Duodenal mucosa (tissue), 2 donors: ENCODE results near the gene PCSK7.

Experiments
- H3K27ac ChIP-seq: one replicate; pipeline ENCODE4 v1.7.0; 2013; ENCODE audit warnings: low read depth, low read length
- H3K27me3 ChIP-seq, 2 donors: one replicate each; pipeline ENCODE4 v1.7.0; 2013; ENCODE audit warnings: low read length in 2 of 2, control low read depth in 1 of 2; ENCODE audit not compliant: insufficient read depth in 2 of 2, control insufficient read depth in 1 of 2
- H3K36me3 ChIP-seq, 2 donors: one replicate each; pipeline ENCODE4 v1.7.0; 2013; ENCODE audit warnings: low read length in 2 of 2, control low read depth in 1 of 2; ENCODE audit not compliant: insufficient read depth in 2 of 2, control insufficient read depth in 1 of 2
- H3K4me1 ChIP-seq, 2 donors: one replicate each; pipeline ENCODE4 v1.7.0; 2013; ENCODE audit warnings: low read length in 2 of 2, control low read depth in 1 of 2; ENCODE audit not compliant: insufficient read depth in 2 of 2, control insufficient read depth in 1 of 2
- H3K4me3 ChIP-seq, 2 donors: one replicate each; pipeline ENCODE4 v1.7.0; 2013; ENCODE audit warnings: low read length in 2 of 2, low read depth in 1 of 2
- H3K9ac ChIP-seq, 2 donors: one replicate each; pipeline ENCODE4 v1.7.0; 2013; ENCODE audit warnings: low read length in 2 of 2, low read depth in 1 of 2
- H3K9me3 ChIP-seq, 2 donors: one replicate each; pipeline ENCODE4 v1.7.0; 2013; ENCODE audit warnings: low read length in 2 of 2, control low read depth in 1 of 2; ENCODE audit not compliant: control insufficient read depth in 1 of 2

The PCSK7 gene

DNA sequence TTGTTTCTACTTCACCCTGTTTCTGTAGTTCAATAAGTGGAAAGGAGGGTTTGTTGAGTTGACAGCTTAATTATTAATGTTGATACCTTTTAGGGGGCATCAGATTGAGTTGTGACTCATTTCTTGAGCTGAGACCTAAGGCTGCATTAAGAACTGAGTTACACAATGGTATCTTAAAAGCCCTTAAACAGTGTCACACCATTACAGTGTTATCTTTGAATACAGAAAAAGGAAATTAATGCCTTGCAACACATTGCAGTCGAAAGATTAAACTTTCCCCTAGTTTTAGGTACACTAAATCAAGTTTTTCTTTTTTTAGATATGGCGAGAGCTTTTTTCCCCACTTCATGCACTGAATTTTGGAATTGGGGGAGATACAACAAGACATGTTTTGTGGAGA lies 71.0 kb downstream of the PCSK7 start:
- no peak overlapping the region for H3K9ac ChIP-seq
- H3K27me3 ChIP-seq, result no peaks in the 10 kb centered on the region
- H3K4me1 ChIP-seq, result no peaks in the 10 kb centered on the region
- H3K27ac ChIP-seq, result no peak overlapping the region
- H3K9me3 ChIP-seq, result no peaks in the 10 kb centered on the region
- H3K4me3 ChIP-seq, result no peak overlapping the region
- H3K36me3 ChIP-seq, result peaks cover 27 to 45% of the 10 kb centered on the region in 2 donors

DNA sequence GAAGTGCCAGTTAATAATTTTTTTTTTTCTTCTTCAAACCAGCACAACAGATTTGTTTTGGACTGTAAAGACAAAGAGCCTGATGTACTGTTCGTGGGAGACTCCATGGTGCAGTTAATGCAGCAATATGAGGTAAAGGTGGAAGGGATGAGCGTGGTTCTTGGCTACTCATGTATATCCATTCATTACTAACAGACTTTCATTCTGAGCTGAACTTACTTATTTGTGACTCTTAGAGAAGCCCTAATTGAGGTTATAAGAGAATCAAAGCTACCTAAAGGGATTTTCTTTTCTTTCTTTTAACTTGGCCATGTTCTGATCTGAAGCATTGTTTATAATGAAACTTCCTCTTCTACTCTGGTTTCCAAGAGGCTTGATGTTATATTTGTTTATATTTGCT lies 72.0 kb downstream of the PCSK7 start:
- H3K4me3 ChIP-seq, result no peak overlapping the region

DNA sequence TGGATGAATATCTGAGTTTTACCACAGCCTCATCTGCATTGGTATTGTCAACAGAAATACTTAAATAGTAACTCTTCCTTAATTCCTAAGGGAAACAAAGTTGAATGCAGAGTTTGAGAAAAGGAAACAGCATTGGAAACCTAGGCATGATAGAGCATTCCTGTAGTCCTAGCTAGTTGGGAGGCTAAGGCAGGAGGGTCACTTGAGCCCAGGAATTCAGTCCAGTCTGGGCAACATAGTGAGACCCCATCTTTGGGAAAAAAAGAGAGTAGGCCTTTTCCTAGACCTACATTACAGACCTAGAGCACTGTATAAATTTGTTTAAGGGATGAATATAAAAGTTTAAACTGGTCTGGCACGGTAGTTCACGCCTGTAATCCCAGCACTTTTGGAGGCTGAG lies 74.4 kb downstream of the PCSK7 start:
- Histone ChIP-seq H3K4me3 (no peak overlapping the region), H3K9ac (no peak overlapping the region), H3K27ac (no peak overlapping the region), H3K9me3 (no peaks in the 10 kb centered on the region), H3K27me3 (no peaks in the 10 kb centered on the region), H3K36me3 (peaks cover 22 to 28% of the 10 kb centered on the region in 2 donors), H3K4me1 (no peaks in the 10 kb centered on the region)

More for the DNA sequence above, 72.0 kb downstream of the PCSK7 start:
- Histone ChIP-seq H3K9me3 (no peaks in the 10 kb centered on the region), H3K27me3 (no peaks in the 10 kb centered on the region), H3K9ac (no peak overlapping the region), H3K27ac (no peak overlapping the region), H3K36me3 (peaks cover 27 to 42% of the 10 kb centered on the region in 2 donors), H3K4me1 (no peaks in the 10 kb centered on the region)

DNA sequence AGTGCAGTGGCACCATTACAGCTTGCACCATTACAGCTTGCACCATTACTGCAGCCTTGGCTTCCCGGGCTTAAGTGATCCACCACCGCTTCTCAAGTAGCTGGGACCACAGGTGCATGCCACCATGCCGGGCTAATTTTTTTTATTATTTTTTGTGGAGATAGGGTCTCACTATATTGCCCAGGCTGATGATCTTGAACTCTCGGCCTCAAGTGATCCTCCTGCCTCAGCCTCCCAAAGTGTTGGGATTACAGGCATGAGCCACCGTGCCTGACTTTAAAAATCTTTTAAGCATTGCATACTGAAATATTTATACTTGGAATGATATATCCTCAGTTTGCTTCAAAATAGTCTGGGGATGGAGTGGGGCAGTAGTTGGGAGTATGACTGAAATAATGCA lies 77.4 kb downstream of the PCSK7 start:
- Histone ChIP-seq H3K9me3 (no peaks in the 10 kb centered on the region), H3K27me3 (no peaks in the 10 kb centered on the region), H3K27ac (no peak overlapping the region), H3K4me3 (no peak overlapping the region), H3K36me3 (peaks cover 10% of the 10 kb centered on the region in 2 donors), H3K4me1 (no peaks in the 10 kb centered on the region), H3K9ac (no peak overlapping the region)
